GM15510 (cell line): ENCODE measurements around the gene ZNF689.

Experiments used
- POLR2A ChIP-seq: IDR thresholded peaks from 3 replicates; pipeline ENCODE4 v1.6.1; 2011; ENCODE audit warnings: borderline replicate concordance; ENCODE audit not compliant: insufficient read length; ENCODE audit errors: extremely low read depth

ZNF689 gene

GRCh38 chr16:30649725-30650368 lies 39.7 kb upstream of the ZNF689 start:
- no peak for TF ChIP-seq POLR2A

- no peak for TF ChIP-seq POLR2A
These were observed 37.0 kb upstream of the ZNF689 start for GRCh38 chr16:30647274-30647571.

GRCh38 chr16:30645727-30646126 lies 35.5 kb upstream of the ZNF689 start:
- no peak for TF ChIP-seq POLR2A

- TF ChIP-seq POLR2A, result no peak
These were observed 34.2 kb upstream of the ZNF689 start for GRCh38 chr16:30644334-30644830.

GRCh38 chr16:30641378-30641982 lies 31.3 kb upstream of the ZNF689 start:
- no peak for TF ChIP-seq POLR2A

- TF ChIP-seq POLR2A, result no peak
These were observed 27.8 kb upstream of the ZNF689 start for GRCh38 chr16:30637944-30638343.

GRCh38 chr16:30636599-30636998 lies 26.4 kb upstream of the ZNF689 start:
- no peak for TF ChIP-seq POLR2A

GRCh38 chr16:30633526-30633925 lies 23.3 kb upstream of the ZNF689 start:
- TF ChIP-seq POLR2A, result no peak

- TF ChIP-seq POLR2A, result no peak
These were observed 18.7 kb upstream of the ZNF689 start for GRCh38 chr16:30628628-30629540.

GRCh38 chr16:30626236-30626635 lies 16.0 kb upstream of the ZNF689 start:
- TF ChIP-seq POLR2A, result no peak

GRCh38 chr16:30623536-30624283 lies 13.5 kb upstream of the ZNF689 start:
- no peak for TF ChIP-seq POLR2A

GRCh38 chr16:30622455-30623032 lies 12.4 kb upstream of the ZNF689 start:
- no peak for TF ChIP-seq POLR2A

- TF ChIP-seq POLR2A, result no peak
These were observed 11.6 kb upstream of the ZNF689 start for GRCh38 chr16:30621765-30622164.

- TF ChIP-seq POLR2A, result no peak
These were observed 10.0 kb upstream of the ZNF689 start for GRCh38 chr16:30620169-30620568.
